SU-DHL-6 (cell line): ENCODE results near the gene EDNRB.

Experiments
- CTCF ChIP-seq: fragments of 200-600 bp; sonication (generic); IDR thresholded peaks from one replicate; pipeline ENCODE4 v1.5.1; 2017; ENCODE audit warnings: antibody characterized with exemption, mild to moderate bottlenecking, low read length, moderate library complexity; ENCODE audit not compliant: insufficient read depth, poor library complexity, severe bottlenecking
- EZH2phosphoT487 ChIP-seq: fragments of 200-600 bp; sonication (generic), shearing (Covaris generic); conservative IDR thresholded peaks from 2 replicates; pipeline ENCODE4 v1.6.1; 2018; ENCODE audit warnings: mild to moderate bottlenecking, antibody characterized with exemption, low read length, moderate library complexity, mixed read lengths

DNA sequence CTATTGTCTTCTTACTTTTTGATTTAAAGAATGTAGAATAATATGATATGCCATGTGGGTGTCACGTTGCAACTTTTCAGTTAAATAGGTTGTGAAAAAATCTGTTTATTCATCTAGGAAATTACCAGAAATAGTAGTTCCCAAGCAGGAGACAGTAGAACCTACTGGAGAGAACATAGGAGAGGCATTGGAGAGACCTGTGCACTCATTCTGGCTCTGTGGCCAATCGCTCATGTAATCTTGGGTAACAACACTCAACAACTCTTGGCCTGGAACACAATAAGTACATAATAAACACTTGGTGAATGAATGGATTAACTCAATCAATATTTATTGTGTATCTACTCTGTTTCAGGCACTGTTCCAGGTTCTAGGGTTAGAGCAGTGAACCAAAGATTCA lies 35.3 kb downstream of the EDNRB start:
- TF ChIP-seq CTCF (no peak), EZH2phosphoT487 (no peak)
